HG03175 (cell line): ENCODE results near the gene CAMK1D.

Source experiments
- ATAC-seq: cut with Tn5 transposase; IDR thresholded peaks from one replicate; pipeline ENCODE4 v1.9.1; 2021; ENCODE audit warnings: mild to moderate bottlenecking, moderate library complexity; ENCODE audit not compliant: unreplicated experiment

The CAMK1D gene

DNA sequence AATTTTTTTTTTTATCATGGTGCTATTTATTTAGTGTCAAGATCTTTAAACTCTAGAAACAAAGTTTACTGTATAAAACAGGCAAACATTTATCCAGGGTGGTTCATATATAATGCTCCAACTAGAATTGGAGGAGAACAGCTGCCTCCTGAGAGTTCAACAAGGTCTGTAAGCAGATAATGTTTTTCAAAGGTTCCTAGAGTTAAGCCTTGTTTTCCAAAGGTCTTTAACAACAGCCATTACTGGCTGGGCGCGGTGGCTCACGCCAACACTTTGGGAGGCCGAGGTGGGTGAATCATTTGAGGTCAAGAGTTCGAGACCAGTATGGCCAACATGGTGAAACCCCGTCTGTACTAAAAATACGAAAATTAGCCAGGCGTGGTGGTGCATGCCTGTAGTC is 335.4 kb downstream of the CAMK1D start:
- no peak for ATAC-seq

DNA sequence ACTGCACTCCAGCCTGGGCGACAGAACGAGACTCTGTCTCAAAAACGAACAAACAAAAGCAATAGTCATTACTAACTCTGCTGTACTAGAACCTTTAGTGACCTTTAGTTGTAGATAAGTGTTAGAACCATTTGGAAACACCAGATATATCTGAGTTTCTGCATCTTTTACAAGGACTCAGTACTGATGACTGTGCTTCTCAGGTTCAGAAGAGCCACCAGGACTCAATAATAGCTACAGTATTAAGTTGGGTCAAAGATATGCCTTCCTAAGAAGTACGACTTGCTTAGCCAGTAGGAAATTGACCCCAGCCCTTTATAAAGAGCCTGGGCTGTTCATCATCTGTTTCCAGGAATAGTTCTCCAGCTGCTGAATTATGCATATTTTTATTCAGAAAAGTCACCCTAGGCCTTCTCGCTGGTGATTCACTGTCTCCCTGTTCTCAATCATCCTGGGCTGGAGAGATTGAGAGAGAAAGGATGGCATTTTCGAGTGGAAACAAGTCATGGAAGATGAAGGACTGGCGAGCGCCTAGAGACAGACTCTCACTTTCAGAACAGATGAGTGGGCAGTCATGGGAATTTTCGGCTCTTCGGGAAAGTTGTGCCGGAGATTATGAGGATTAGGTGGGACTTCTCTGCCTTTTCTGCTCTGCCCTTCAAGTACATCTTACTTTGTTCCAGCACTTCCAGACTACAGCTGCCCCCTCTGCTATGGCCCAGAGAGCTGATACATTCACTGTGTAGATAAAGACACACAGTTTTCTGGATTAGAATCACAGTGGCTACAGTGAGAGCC is 336.1 kb downstream of the CAMK1D start:
- ATAC-seq, result no peak

DNA sequence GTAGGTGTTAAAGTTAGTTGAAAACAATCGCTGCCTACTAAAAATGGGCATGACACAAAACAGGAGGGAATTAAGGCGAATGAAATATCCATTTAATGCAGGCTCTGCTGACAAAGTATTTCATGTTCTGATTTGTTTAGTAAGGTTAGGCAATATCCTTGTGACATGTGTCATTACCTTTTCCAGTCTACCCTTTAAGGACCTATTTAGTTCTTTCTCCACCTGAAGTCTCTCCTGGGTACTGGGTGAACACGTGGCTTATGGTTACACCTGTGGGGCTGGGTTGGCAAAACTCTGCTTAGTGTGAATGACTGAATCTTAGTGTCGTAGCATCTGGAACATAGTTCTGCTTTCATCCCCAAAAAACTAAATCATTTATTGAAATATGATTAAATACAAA is 338.6 kb downstream of the CAMK1D start:
- ATAC-seq, result no peak

DNA sequence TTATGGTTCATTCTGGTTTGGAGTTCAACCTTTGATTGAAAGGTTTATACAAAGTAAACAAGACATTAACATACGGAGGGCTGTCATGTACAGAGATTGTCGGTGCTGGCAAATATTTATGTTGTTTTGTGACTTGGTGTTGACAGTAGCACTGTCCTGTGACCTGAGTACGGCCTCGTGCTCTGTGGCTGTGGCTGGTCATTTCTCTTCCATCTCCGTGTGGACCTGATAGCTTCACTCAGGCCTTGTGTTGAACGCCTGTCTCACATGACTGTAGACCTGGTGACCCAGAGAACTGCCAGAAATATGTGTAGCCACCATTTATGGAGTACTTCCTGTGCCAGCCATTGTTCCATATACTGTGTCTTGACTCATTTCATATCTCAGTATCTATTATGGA is 340.5 kb downstream of the CAMK1D start:
- ATAC-seq, result no peak

DNA sequence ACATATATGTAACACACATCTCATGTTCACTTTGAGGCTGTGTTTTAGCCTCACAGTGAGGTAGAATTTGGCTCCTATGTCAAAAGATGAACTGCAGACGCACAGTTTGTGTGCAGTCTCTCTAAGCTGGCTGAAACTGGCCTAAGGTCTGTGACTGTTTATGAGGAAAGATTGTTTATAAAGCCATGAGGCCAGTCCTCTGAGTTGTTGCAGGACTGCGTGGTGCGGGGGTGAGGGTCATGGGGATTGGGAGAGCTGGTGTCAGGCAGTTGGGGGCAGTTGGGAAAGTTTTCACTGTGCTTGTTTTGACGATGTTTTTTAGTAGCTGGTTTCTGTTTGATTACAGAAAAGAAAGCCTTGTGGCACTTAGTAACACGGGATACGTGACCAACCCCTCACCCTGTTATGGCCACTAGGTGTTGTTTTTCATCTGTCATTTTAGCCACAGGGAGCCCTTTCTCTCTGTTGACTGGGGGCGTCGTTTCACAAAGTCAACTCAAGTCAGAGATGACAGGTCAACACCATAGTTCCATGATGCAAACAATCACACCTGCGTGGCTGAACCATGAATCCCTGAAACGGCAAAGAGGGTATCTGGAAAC is 341.3 kb downstream of the CAMK1D start:
- ATAC-seq, result no peak

DNA sequence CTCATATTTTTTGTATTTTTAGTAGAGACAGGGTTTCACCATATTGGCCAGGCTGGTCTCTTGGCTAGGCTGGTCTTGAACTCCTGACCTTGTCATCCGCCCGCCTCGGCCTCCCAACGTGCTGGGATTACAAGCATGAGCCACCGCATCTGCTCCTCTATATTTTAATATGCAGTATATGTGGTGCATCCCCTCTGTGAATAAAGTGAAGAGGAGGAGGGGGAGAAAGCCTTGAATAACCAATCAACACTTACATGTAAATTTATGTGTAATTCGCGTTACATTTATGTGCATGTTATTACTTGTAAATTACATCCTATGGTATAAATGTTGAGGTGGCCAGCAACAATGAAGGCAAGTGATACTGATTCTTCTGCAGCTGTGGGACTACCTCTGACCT is 342.2 kb downstream of the CAMK1D start:
- ATAC-seq, result no peak

DNA sequence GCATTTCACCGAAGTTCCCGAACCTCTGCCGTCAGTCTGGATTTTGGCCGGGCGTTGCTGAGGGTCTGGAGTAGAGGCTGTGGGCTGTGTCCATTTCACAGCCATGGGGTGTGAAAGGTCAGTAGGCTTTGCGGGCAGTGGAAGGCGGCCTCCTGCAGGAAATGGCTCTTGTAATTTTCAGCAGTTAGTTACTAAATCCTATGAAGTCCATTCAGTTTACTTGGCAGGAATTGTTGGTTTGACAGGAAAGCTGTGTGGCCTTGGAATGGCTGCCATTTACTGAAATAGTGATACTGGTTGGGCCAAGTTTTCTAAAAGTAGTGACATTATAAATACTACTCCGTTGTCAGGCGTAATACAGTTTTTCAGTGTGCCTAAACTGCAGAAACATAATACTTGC is 348.4 kb downstream of the CAMK1D start:
- ATAC-seq, result no peak

DNA sequence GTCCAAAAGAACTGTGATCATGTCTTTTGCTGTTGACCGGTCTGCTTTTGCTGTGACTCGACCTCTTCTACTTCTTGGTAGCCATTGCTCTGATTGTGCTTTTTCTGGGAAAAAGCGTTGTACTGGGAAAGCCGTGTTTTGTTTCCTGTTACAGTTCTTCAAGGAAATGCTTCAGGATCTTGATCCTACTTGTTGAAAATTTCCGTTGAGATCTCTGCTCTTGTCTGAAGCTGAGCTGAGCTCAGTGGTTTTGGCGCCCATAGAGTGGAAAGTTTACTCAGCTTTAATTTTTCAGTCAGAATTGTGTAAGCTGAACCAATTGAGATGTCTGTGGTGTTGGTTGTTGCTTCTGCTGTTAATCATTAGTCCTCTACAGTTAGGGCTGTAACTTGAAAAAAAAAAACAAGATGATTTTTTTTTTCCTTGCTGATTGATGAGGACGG is 349.9 kb downstream of the CAMK1D start:
- ATAC-seq, result no peak

DNA sequence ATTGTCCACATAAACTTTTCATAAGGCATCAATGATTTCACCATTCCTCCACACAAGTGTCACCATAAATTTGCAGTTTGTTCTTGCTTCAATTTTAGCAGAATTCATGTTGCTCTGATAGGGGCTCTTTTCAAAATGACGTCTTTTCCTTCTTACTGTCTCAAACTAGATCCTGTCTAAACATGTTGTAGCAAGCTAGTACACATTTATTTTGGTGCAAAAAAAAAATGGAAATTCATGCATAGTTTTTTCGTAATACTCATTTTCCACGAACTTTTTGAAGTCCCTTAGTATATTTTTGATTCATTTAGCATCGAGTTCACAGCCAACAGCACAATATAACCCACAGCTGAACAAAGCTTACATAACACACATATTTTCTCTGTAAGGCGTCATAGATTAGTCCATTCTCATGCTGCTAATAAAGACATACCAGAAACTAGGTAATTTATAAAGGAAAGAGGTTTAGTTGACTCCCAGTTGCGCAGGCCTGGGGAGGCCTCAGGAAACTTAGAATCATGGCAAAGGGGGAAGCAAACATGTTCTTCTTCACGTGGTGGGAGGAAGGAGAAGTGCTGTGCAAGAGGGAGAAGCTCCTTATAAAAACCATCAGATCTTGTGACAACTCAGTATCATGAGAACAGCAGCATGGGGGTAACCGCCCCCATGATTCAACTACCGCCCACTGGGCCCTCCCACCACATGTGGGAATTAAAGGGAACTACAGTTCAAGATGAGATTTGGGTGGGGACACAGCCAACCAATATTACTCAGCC is 350.6 kb downstream of the CAMK1D start:
- no peak for ATAC-seq

DNA sequence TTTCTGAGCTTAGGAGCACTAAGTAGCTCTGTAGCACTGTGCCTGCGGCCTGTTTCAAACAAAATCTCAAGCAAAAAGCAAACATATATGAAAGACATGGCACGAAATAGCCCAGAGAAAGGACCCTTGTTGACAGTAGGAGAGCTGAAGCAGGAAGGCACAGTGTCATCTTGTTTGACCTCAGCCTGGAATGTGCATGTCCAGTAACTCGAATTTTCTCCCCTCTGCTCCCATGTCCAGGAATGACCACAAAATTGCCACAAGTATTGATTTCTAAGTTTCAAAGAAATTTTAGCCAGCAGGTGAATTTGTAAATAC is 351.2 kb downstream of the CAMK1D start:
- ATAC-seq, result no peak

DNA sequence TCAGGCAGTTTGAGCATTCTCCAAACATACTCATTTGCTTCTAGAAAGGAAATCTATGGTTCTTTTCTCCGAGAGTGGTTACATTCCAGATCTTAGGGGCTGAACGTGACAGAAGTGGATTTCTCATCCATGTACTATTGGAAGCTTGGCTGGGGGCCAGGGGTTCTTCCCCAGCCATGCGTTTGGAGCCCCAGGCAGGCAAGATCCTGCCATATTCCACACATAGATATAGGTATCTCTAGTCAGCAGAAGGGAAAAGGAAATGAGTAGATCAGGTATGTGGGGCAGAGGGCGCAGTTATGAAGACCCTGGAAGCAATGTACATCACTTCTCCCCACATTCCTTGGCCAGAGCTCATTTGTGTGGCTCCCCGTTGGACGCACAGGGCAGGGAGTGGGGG is 352.3 kb downstream of the CAMK1D start:
- no peak for ATAC-seq

DNA sequence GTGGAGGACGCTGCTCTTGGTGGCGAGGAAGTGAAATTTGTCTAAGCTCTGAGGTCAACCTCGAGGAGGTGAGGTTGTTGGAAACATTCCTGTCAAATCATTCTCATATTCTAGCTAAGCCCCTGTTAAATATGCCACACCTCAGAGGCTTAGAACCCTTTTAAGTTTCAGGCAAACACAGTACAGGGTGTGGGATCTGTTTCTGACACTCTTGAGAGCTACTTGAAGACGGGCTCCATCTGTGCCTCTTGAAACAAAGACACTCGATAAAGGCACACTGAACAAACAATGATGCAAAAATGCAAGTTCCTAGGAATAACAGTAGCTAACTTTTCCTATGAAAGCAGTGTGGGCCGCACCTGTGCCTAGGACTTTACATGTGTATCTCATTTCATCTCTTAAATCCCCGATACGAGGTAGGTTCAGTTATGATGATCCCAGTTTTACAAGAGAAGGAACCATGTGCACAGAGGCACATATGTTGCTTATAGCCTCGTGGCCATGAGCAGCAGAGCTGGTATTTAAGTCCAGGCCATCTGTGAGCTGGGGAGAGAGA is 352.9 kb downstream of the CAMK1D start:
- no peak for ATAC-seq

DNA sequence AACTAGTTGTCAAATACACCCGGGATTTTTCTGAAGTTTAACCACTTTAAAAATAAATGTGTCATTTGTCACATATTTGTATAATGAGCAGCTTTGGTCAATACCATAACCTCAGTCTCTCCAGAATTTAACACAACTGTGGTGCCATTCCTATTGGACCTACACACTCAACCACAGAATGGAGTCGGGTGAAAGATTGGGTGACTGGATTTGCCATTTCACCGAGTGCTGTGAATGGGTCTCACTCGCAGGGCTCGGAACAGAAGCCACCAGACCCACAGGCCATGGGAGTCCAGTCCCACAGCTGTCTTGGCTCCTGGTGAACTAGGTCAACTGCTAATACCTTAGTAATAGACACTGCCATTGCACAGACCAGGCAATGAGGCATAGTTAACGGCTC is 353.8 kb downstream of the CAMK1D start:
- no peak for ATAC-seq

DNA sequence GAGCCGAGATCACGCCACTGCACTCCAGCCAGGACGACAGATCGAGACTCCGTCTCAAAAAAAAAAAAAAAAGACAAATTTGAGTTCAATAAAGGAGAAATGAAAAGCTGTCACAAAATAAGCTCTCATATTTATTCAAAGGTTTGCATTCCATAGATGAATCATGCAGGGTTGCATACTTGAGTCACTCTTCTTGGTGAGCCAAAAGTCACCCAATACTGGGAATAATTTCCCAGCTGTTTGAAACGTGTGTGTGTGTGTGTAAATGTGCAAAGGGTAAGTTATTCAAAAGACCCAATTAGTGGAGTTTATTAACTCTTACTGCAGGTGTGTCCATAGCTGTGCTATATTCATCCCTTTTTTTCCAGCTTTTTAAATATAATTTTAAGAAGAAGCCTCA is 354.5 kb downstream of the CAMK1D start:
- no peak for ATAC-seq

DNA sequence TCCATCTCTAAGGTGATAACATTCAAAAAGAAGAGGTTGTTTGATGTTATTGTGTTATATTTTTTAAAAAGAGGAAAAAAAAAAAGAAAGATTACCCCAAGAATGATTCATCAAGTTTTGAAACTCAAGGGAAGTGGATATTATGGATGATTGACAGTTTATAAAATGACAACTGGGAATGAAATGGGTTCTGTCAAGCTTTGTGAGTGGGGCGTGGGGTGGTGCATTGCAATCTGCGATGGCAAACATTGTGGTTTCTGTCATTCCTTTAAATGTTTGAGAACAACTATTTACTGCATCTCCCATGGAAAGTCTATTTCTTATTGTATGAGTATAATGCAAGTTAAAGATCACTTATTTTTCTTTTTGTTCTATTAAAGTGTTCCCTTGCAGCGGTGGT is 355.1 kb downstream of the CAMK1D start:
- ATAC-seq, result no peak

DNA sequence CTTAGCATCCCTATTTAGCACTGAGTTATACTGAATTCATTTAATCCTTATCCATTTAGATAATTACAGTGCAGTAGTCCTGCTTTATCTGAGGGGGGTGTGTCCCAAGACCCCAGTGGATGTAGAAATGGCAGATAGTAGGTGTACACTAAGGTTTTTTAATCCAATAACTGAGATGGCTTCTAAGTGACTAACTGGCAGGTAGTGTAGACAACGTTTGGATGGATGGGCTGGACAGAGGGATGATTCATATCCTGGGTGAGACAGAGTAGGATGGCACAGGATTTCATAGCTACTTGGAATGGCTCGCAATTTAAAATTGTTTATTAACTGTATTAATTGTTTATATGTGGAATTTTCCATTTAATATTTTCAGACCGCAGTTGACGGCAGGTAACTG is 356.6 kb downstream of the CAMK1D start:
- no peak for ATAC-seq

DNA sequence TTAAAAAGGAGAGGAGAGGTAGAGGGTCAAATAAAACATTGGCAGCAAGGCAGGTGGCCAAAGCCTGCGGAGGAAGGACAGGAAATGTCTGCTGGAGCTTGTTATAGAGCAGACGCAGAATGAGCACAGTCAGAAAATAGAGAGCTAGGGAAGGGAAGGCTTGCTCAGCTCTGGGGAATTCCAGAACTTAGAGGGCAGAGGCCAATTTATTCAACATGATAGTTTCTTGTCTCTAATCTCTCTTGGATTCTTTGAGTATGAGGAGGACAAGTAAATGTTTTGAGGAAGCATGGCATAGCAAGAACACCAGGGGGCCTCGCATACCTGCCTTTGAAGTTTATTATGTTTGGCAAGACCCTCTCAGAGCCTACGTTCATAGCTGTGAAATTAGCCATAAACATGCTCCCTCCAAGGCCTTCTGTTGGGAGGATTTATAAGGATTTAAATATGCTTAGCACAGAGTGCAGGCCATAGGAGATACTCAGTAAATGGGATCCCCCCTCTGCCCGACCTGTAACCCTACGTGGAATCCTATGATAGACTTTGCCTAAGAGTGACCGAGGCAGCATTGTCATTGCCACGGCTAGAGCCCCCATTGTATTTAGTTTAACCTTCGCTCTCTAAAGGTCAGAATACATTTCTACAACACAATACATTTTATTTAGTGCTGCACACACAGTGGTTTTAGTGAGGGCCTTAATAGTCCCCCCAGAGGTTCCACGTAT is 358.3 kb downstream of the CAMK1D start:
- no peak for ATAC-seq

DNA sequence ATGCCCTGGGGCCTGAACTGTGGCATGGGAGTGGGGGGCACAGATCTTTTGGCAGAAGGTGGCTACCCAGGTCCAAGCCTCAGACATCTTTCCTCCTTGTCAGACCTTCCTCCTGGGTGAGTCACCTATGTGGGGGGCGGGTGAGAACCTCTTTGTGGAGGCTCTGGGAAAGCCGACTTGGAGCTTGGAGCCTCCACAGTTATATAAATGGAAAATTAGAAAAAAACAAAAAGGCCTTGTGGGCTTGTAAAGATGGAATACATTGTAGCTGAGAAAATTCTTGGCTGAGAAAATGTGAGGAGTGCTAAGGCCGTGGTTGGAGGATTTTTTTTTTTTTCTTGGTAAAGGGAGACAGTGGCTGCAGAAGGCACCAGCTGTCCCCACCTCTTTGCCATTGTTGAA is 359.7 kb downstream of the CAMK1D start:
- no peak for ATAC-seq

DNA sequence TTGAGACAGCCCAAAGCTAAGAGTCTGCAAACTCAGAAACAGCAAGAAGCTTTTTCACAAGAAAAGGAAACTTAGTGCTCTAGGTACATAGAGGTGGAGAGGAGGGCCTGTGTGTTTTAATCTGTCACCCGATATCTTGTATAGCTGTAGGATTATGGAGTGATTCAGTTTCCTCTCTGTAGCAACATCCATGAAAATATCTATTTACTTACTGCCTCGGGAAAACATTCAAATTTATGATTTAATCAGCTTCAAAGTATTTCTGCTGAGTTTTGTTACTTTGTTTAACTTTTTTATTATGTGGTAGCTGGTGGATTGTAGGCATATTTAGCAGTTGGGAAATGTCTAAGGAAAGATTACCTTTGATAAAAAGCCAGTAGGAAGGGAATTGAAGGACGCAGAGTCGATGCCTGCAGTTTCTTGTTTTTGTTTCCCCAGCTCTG is 360.2 kb downstream of the CAMK1D start:
- no peak for ATAC-seq

DNA sequence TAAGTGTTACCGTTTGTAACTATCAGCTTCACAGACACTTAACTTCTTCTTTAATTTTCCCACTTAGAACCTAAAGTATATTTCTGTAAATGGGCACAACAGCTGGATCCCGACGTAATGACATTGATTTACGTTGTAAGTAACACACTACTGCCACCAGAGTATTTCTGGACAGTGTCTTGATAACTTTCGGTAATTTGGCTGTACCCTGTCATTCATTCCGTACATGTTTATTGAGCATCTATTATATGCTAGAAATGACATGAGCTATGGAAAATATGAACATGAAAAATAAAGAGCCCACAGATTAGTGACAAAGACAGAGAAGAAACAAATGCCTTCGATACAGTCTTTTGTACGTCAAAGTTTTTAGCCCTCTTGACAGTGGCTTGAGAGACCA is 360.8 kb downstream of the CAMK1D start:
- ATAC-seq, result no peak
